COLO668 (cell line): ENCODE data around the gene AMT.
"Not testable (repeated sequence)": the region's sequence is repeated elsewhere in the genome, so short reads cannot be mapped to it uniquely, and the experiment has no call there.

ENCODE experiments used
- DNase-seq: peaks from one replicate; lab custom pipeline; 2025; ENCODE audit not compliant: unreplicated experiment; lab: John Stamatoyannopoulos, UW

The AMT gene

GRCh38 chr3:49427586-49427985 lies 5.3 kb upstream of the AMT start:
- DNase-seq: no peak

- no peak for DNase-seq
Measured at GRCh38 chr3:49424816-49425215, 2.5 kb upstream of the AMT start.

GRCh38 chr3:49421890-49422378 lies 339 bp downstream of the AMT start:
- DNase-seq: no peak

- no peak for DNase-seq
Measured at GRCh38 chr3:49417516-49418120, 4.7 kb downstream of the AMT start.

- no peak for DNase-seq
Measured at GRCh38 chr3:49416867-49417266, 5.4 kb downstream of the AMT start.

GRCh38 chr3:49415931-49416601 lies 6.2 kb downstream of the AMT start:
- no peak for DNase-seq

GRCh38 chr3:49414753-49415152 lies 7.5 kb downstream of the AMT start:
- no peak for DNase-seq

GRCh38 chr3:49413338-49413734 lies 8.9 kb downstream of the AMT start:
- DNase-seq: no peak

GRCh38 chr3:49412632-49413337 lies 9.5 kb downstream of the AMT start:
- DNase-seq: no peak

- DNase-seq: peak; percentile 97
Measured at GRCh38 chr3:49411968-49412631, 10.2 kb downstream of the AMT start, which contains the start of the genes RHOA and TCTA. Gene RHOA, minus strand, starts transcription at chr3:49411976. Its CDS starts 36,387 bp downstream, at chr3:49375589. Gene TCTA, plus strand, starts transcription at chr3:49412423. Its CDS starts 4 bp downstream, at chr3:49412427.

- DNase-seq: peak; percentile 68
Measured at GRCh38 chr3:49411535-49411967, 10.7 kb downstream of the AMT start.

- DNase-seq: no peak
Measured at GRCh38 chr3:49410846-49411534, 11.3 kb downstream of the AMT start.

GRCh38 chr3:49410066-49410845 lies 12.0 kb downstream of the AMT start:
- DNase-seq: no peak

GRCh38 chr3:49406571-49407565 lies 15.4 kb downstream of the AMT start:
- no peak for DNase-seq

GRCh38 chr3:49405570-49405969 lies 16.7 kb downstream of the AMT start:
- DNase-seq: not testable (repeated sequence)

GRCh38 chr3:49403891-49404290 lies 18.4 kb downstream of the AMT start:
- no peak for DNase-seq

GRCh38 chr3:49401766-49402165 lies 20.5 kb downstream of the AMT start:
- DNase-seq: no peak

GRCh38 chr3:49399461-49399860 lies 22.8 kb downstream of the AMT start:
- no peak for DNase-seq

GRCh38 chr3:49397470-49397869 lies 24.8 kb downstream of the AMT start:
- DNase-seq: no peak
